Fibroblast of the aortic adventitia (primary cell): ENCODE measurements around the gene COL6A2. TPM values are rescaled to one million over a fixed set of nuclear protein-coding genes. Genes with fewer than 3 reads are reported as not detected.
"Not testable (repeated sequence)": the region's sequence is repeated elsewhere in the genome, so short reads cannot be mapped to it uniquely, and the experiment has no call there.

Source experiments
- DNase-seq: peaks from one replicate; pipeline ENCODE4 v3.0.0-alpha.2; 2010; ENCODE audit warnings: low read depth
- H3K4me3 ChIP-seq: 2 replicates; pipeline ENCODE4 v1.5.1; 2011; ENCODE audit warnings: low read depth, mild to moderate bottlenecking, control low read depth, low read length, moderate library complexity
- CTCF ChIP-seq: IDR thresholded peaks from 2 replicates; pipeline ENCODE4 v1.5.1; 2011; ENCODE audit warnings: mild to moderate bottlenecking, low read length, control low read depth, inconsistent platforms; ENCODE audit not compliant: insufficient read depth
- total RNA-seq: library from RNA; depleted of rRNA; stranded (reverse); fragments of >200 nt; gene quantifications from 2 replicates; pipeline ENCODE4 v1.2.3, GENCODE V29; 2012; ENCODE audit warnings: low replicate concordance

COL6A2 gene
- total RNA-seq, 1 donor = 1,068 TPM

DNA sequence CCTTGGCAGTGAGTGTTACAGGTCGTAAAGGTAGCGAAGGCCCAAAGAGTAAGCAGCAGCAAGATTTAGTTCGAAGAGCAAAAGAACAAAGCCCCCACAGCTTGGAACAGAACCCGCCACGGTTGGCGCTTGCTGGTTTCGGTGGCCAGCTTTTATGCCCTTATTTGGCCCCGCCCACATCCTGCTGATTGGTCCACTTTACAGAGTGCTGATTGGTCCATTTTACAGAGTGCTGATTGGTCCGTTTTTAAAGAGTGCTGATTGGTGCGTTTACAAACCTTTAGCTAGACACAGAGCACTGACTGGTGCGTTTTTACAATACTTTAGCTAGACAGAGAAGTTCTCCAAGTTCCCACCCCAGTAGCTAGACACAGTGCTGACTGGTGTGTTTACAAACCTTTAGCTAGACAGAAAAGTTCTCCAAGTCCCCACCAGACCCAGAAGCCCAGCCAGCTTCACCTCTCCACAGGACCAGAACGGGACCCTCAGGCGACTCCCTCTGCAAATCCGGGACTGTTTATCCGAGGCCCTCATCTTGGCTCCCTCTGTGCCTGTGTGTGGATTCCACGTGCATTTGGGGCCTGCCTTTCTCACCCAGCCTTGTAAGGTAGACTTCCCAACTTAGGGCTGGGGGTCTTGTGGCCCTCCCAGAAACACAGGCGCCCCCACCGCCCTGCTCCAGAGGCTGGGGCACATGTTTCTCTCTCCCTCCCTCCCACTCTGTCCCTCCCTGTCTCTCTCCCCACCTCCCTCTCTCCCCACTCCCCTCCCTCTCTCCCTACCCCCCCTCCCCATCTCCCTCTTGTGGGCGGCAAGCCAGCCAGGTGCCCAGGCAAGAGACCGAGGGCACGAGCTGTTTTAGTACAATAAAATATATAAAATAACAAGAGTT lies 44.9 kb downstream of the COL6A2 start:
- no peak overlapping the region for H3K4me3 ChIP-seq
- no peak for DNase-seq
- no peak for TF ChIP-seq CTCF

GRCh38 chr21:46144464-46145070 lies 46.7 kb downstream of the COL6A2 start:
- TF ChIP-seq CTCF = no peak
- no peak for DNase-seq
- no peak overlapping the region for H3K4me3 ChIP-seq

DNA sequence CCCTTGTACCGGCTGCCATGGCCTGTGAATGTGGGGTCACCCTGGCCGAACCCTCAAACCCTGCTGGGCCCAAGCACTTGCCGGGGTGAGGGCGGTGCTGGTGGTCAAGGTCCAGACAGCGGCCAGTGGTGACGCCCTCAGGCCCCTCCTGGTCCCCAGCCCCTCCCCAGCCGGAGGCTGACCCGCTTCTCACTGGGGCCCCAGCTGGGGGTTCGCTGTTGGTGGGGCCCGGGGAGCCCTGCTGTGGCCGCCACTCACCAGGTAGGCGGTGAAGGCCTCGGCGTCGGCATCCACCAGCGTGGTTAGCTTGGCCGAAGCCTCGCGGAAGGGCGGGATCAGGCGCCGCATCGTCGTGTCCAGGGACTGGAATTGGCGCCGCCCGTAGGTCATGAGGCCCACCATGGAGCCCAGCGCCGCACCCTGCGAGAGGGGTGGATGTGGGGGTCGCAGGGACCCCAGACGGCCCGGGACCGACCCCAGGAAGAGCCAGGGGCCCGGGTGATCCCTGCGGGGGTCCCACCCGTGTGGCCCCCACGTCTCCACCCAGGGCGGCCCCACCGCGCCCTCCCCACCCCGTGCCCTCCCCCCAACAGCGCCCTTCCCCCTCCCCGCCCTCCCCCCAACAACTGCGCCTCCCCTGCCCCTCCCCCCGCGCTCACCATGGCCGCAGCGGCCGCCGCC lies 47.4 kb downstream of the COL6A2 start:
- no peak overlapping the region for H3K4me3 ChIP-seq
- DNase-seq = no peak
- no peak for TF ChIP-seq CTCF

- no peak for DNase-seq
- no peak for TF ChIP-seq CTCF
- H3K4me3 ChIP-seq = no peak overlapping the region
These were observed 48.2 kb downstream of the COL6A2 start for GRCh38 chr21:46145840-46146691.

DNA sequence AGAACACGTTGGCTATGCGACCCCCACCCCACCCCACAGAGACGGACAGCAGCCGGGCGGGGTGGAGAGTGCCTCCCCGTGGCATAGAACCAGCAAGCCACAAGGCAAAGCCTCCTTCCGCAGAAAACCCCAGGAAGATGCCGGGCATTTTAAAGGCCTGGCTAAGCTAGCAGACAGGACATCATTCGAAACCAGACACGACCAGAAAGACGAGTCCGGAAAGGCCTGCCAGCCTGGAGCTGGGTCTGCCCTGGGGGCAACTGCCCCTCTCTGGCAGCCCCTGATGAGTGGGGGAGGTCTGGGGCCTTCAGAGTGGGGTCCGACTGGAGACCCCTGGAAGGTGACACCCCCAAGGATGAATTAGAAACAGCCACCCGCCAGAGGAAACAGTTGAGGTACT lies 48.9 kb downstream of the COL6A2 start:
- no peak for DNase-seq
- no peak overlapping the region for H3K4me3 ChIP-seq
- no peak for TF ChIP-seq CTCF

GRCh38 chr21:46147429-46147828 lies 49.5 kb downstream of the COL6A2 start:
- DNase-seq = peak; percentile 33
- not testable (repeated sequence) for H3K4me3 ChIP-seq
- peak; percentile 69 for TF ChIP-seq CTCF
